Loucy (cell line): ENCODE results near the gene CAMTA1.

Experiments used
- H2AFZ ChIP-seq: fragments of 200-600 bp; sonication (generic); 2 replicates; pipeline ENCODE4 v1.6.0; 2016; ENCODE audit warnings: antibody characterized with exemption, mild to moderate bottlenecking, low read length, moderate library complexity
- H3F3A ChIP-seq: fragments of 200-600 bp; 2 replicates; pipeline ENCODE4 v1.6.0; 2016; ENCODE audit warnings: antibody characterized with exemption, low read depth, mild to moderate bottlenecking
- H3K27me3 ChIP-seq: fragments of 200-600 bp; sonication (generic); 2 replicates; pipeline ENCODE4 v1.6.1; 2014; ENCODE audit warnings: low read length, mild to moderate bottlenecking; ENCODE audit not compliant: insufficient read depth, poor library complexity, severe bottlenecking
- H3K36me3 ChIP-seq: fragments of 200-600 bp; sonication (generic); 2 replicates; pipeline ENCODE4 v1.6.1; 2016; ENCODE audit warnings: low read length; ENCODE audit not compliant: insufficient read depth
- H3K4me1 ChIP-seq: fragments of 200-600 bp; sonication (generic); 2 replicates; pipeline ENCODE4 v1.5.1; 2014; ENCODE audit warnings: low read length, mild to moderate bottlenecking; ENCODE audit not compliant: insufficient read depth, poor library complexity, severe bottlenecking
- H3K4me2 ChIP-seq: fragments of 200-600 bp; sonication (generic); 2 replicates; pipeline ENCODE4 v1.6.0; 2014; ENCODE audit warnings: antibody characterized with exemption, low read length, low read depth, mild to moderate bottlenecking; ENCODE audit not compliant: poor library complexity, severe bottlenecking
- H3K4me3 ChIP-seq: fragments of 200-600 bp; sonication (generic); 2 replicates; pipeline ENCODE4 v1.5.1; 2014; ENCODE audit warnings: low read length, mild to moderate bottlenecking, mixed read lengths; ENCODE audit not compliant: poor library complexity, severe bottlenecking
- H3K79me2 ChIP-seq: fragments of 200-600 bp; sonication (generic); 2 replicates; pipeline ENCODE4 v1.6.1; 2014; ENCODE audit warnings: low read length; ENCODE audit not compliant: insufficient read depth
- H3K9ac ChIP-seq: fragments of 200-600 bp; sonication (generic); 2 replicates; pipeline ENCODE4 v1.6.0; 2014; ENCODE audit warnings: mild to moderate bottlenecking, low read depth, low read length, moderate library complexity; ENCODE audit not compliant: poor library complexity, severe bottlenecking
- H3K9me2 ChIP-seq: fragments of 200-600 bp; sonication (generic); replicated peaks from 2 replicates; pipeline ENCODE4 v1.6.1; 2016; ENCODE audit warnings: low read depth, low read length, mixed read lengths
- H3K9me3 ChIP-seq: fragments of 200-600 bp; sonication (generic); 2 replicates; pipeline ENCODE4 v1.6.1; 2014; ENCODE audit warnings: mild to moderate bottlenecking, antibody characterized with exemption, low read length, low read depth; ENCODE audit not compliant: insufficient read depth
- H4K20me1 ChIP-seq: fragments of 200-600 bp; sonication (generic); 2 replicates; pipeline ENCODE4 v1.6.0; 2014; ENCODE audit warnings: antibody characterized with exemption, low read length, mild to moderate bottlenecking; ENCODE audit not compliant: insufficient read depth, poor library complexity, severe bottlenecking
- EZH2phosphoT487 ChIP-seq: fragments of 200-600 bp; IDR thresholded peaks from 2 replicates; pipeline ENCODE4 v1.6.1; 2018; ENCODE audit warnings: antibody characterized with exemption, mild to moderate bottlenecking, moderate library complexity, borderline replicate concordance
- TF ChIP-seq, protein P1 (sequence below): fragments of 200-600 bp; sonication (generic); conservative IDR thresholded peaks from 2 replicates; pipeline ENCODE4 v1.5.1; 2014; ENCODE audit warnings: mild to moderate bottlenecking, antibody characterized with exemption, low read length

Gene CAMTA1

DNA sequence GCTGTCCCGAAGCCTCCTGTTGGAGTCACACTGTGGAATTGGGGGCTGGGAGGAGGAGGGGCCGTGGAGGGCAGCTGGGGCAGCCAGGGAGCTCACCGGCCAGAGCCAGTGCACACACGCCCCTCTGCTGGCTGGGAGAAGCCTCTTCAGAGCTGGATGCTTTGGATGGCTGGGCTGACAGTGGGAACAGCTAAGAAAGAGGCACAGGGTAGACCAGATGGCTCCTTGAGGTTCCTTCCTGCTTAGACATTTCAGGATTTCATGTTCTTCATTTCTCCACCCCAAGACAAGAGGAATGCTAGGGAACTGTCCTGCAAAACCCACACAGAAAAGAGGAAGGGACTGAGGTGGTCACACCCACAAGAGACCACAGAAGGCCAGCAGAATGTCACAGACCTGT lies 731.1 kb downstream of the CAMTA1 start:
- Histone ChIP-seq H3K27me3 (no peaks in the 10 kb centered on the region), H3K9me3 (no peaks in the 10 kb centered on the region), H3K36me3 (no peaks in the 10 kb centered on the region), H3K4me1 (no peaks in the 10 kb centered on the region), H3K4me2 (no peak overlapping the region), H3K79me2 (no peaks in the 10 kb centered on the region), H3K4me3 (no peak overlapping the region), H2AFZ (no peak overlapping the region), H3F3A (no peaks in the 10 kb centered on the region), H3K9ac (no peak overlapping the region), H3K9me2 (no peaks in the 10 kb centered on the region), H4K20me1 (no peaks in the 10 kb centered on the region)
- TF ChIP-seq, protein P1, sequence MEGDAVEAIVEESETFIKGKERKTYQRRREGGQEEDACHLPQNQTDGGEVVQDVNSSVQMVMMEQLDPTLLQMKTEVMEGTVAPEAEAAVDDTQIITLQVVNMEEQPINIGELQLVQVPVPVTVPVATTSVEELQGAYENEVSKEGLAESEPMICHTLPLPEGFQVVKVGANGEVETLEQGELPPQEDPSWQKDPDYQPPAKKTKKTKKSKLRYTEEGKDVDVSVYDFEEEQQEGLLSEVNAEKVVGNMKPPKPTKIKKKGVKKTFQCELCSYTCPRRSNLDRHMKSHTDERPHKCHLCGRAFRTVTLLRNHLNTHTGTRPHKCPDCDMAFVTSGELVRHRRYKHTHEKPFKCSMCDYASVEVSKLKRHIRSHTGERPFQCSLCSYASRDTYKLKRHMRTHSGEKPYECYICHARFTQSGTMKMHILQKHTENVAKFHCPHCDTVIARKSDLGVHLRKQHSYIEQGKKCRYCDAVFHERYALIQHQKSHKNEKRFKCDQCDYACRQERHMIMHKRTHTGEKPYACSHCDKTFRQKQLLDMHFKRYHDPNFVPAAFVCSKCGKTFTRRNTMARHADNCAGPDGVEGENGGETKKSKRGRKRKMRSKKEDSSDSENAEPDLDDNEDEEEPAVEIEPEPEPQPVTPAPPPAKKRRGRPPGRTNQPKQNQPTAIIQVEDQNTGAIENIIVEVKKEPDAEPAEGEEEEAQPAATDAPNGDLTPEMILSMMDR: no peak
- TF ChIP-seq EZH2phosphoT487: no peak

DNA sequence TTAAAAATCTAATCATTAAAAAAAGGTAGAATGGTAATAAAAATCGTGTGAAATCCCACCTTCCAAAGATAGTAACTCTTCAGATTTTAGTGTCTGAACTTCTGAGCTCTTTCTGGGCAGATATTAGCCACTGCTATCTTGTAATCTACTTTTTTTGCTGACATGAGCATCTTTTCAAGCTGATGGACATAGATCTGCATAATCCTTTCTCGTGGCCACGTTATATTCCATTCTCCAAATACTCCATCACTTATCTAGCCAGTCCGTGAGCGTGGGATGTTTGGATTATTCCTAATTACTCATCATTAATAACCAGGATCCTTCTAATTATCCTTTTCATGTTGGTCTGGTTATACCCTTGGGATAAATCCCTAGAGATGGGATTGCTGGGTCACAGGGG lies 731.7 kb downstream of the CAMTA1 start:
- H3K4me1 ChIP-seq: no peaks in the 10 kb centered on the region
- no peak overlapping the region for H2AFZ ChIP-seq
- no peaks in the 10 kb centered on the region for H3F3A ChIP-seq
- H3K79me2 ChIP-seq: no peaks in the 10 kb centered on the region
- H3K36me3 ChIP-seq: no peaks in the 10 kb centered on the region
- H3K27me3 ChIP-seq: no peaks in the 10 kb centered on the region
- no peaks in the 10 kb centered on the region for H3K9me2 ChIP-seq
- TF ChIP-seq, protein P1: no peak
- TF ChIP-seq EZH2phosphoT487: no peak
- H3K4me3 ChIP-seq: no peak overlapping the region
- no peak overlapping the region for H3K9ac ChIP-seq
- H4K20me1 ChIP-seq: no peaks in the 10 kb centered on the region
- no peak overlapping the region for H3K4me2 ChIP-seq
- H3K9me3 ChIP-seq: no peaks in the 10 kb centered on the region

DNA sequence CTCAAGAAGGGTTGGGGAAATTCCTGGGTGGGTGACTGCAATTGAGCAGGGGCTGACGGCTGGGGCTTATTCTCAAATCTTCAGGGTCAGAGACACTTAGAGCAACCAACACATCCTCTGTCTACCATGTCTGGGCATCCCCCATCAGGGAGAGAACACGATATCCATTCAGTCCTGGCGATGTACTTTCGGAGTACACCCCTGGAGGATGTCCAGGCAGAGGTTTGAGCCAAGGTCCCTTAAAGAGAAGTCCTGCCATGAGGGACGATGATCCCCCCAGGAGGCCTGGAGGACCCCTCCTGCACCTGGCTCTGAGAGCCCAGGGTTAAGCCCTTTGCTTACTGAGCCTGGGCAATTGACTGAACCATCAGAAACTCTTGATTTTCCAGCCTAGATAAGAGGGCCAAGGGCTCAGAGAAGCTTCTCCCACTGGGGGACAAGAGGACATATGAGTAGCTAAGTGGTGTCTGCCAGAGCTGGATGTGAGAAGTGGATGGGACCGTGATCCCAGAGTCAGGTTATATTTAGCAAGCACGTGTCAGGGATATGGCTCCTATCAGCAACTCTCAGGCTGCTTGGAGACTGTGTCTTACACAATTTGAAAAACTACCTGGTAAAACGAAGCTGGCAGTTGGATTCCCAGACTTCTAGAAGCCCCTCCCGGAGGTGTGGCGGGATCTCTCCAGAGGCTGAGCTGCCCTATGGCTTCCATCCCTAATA lies 732.5 kb downstream of the CAMTA1 start:
- Histone ChIP-seq H3K9ac (no peak overlapping the region), H3K4me3 (no peak overlapping the region), H3K4me1 (no peaks in the 10 kb centered on the region), H3K4me2 (no peak overlapping the region), H3K36me3 (no peaks in the 10 kb centered on the region), H4K20me1 (no peaks in the 10 kb centered on the region), H3F3A (no peaks in the 10 kb centered on the region), H3K27me3 (no peaks in the 10 kb centered on the region), H3K9me2 (no peaks in the 10 kb centered on the region), H3K9me3 (no peaks in the 10 kb centered on the region), H3K79me2 (no peaks in the 10 kb centered on the region), H2AFZ (no peak overlapping the region)
- TF ChIP-seq EZH2phosphoT487: no peak
- TF ChIP-seq, protein P1: no peak
